Liver (tissue), 2 donors: ENCODE measurements around the gene GALNT16.

Experiments used
- CTCF ChIP-seq: fragments of 150-350 bp; IDR thresholded peaks from 2 replicates; pipeline ENCODE4 v1.5.1; 2017; ENCODE audit warnings: improper control_type of control experiment, low read depth, low read length; ENCODE audit not compliant: missing input control
- FOXA1 ChIP-seq: IDR thresholded peaks from 2 replicates; pipeline ENCODE4 v1.6.1; 2016; ENCODE audit warnings: antibody characterized with exemption
- MAX ChIP-seq: IDR thresholded peaks from 2 replicates; pipeline ENCODE4 v1.6.1; 2016; ENCODE audit warnings: antibody characterized with exemption
- donor health status: healthy.

GRCh38 chr14:69326611-69327010 is 66.7 kb downstream of the GALNT16 start:
- TF ChIP-seq CTCF (no peak), MAX (no peak), FOXA1 (no peak)
